Endothelial cell of umbilical vein (primary cell): ENCODE results near the gene TANGO6. TPM values are rescaled to one million over a fixed set of nuclear protein-coding genes. Genes with fewer than 3 reads are reported as not detected.

Experiments used
- BruUV-seq: library from RNA; stranded (reverse); fragments of 400-500 nt; replicated peaks from 2 replicates; lab custom pipeline; 2021; lab: Mats Ljungman, UMichigan
- CTCF ChIA-PET: fragments of 300-600, 350-600 bp; sonication (Branson Sonifier 250); formaldehyde crosslinking; loops from one replicate; lab custom pipeline; 2021; ENCODE audit warnings: antibody characterized with exemption, inconsistent platforms; lab: Charles Lee
- POLR2A ChIA-PET: fragments of 300-600, 350-600 bp; sonication (Branson Sonifier 250); formaldehyde crosslinking; loops from one replicate; lab custom pipeline; 2021; ENCODE audit warnings: antibody characterized with exemption, inconsistent platforms; lab: Charles Lee
- DNase-seq: peaks from one replicate; pipeline ENCODE4 v3.0.0-alpha.2; 2011; ENCODE audit warnings: low read depth, low spot score
- FAIRE-seq: peaks from 2 replicates; lab custom pipeline; 2011; peaks lifted over from hg19 to GRCh38; lab: Jason Lieb, UNC
- H2AFZ ChIP-seq: 2 replicates; pipeline ENCODE4 v1.6.0; 2012; ENCODE audit warnings: low read depth, low read length, control low read depth, inconsistent platforms
- H3K27ac ChIP-seq: 2 replicates; pipeline ENCODE4 v1.5.1; 2011; ENCODE audit warnings: low read depth, mild to moderate bottlenecking, control low read depth, low read length, moderate library complexity; ENCODE audit not compliant: insufficient read depth
- H3K27me3 ChIP-seq, 2 experiments: 2 replicates each; pipeline versions ENCODE4 v1.6.0 to v1.6.1; 2011; ENCODE audit warnings: low read length in 2 of 2, mixed read lengths in 1 of 2; ENCODE audit not compliant: control insufficient read depth in 2 of 2, insufficient read depth in 2 of 2
- H3K36me3 ChIP-seq, 2 experiments: 2 replicates in 1 of 2; 3 replicates in 1 of 2; pipeline ENCODE4 v1.5.1; 2011; ENCODE audit warnings: low read length in 2 of 2, mild to moderate bottlenecking in 1 of 2, moderate library complexity in 1 of 2; ENCODE audit not compliant: control insufficient read depth in 2 of 2, insufficient read depth in 2 of 2; ENCODE audit errors: extremely low read depth in 1 of 2
- H3K4me1 ChIP-seq: 3 replicates; pipeline ENCODE4 v1.5.1; 2011; ENCODE audit warnings: mild to moderate bottlenecking, low read length; ENCODE audit not compliant: control insufficient read depth, insufficient read depth; ENCODE audit errors: extremely low read depth
- H3K4me2 ChIP-seq: 2 replicates; pipeline ENCODE4 v1.6.1; 2011; ENCODE audit warnings: low read length, control low read depth, mixed read lengths; ENCODE audit not compliant: insufficient read depth
- H3K4me3 ChIP-seq, 3 experiments: fragments of 200-600 bp in 1 of 3; sonication (generic), shearing (Covaris generic) in 1 of 3; replicated peaks in 1 of 3; 2 replicates each; pipeline ENCODE4 v1.5.1; 2011 to 2016; ENCODE audit warnings: control low read depth in 3 of 3, low read length in 3 of 3, mild to moderate bottlenecking in 2 of 3, inconsistent platforms in 1 of 3, low read depth in 1 of 3, moderate library complexity in 1 of 3; ENCODE audit not compliant: insufficient read depth in 1 of 3
- H3K79me2 ChIP-seq: 2 replicates; pipeline ENCODE4 v1.6.0; 2012; ENCODE audit warnings: low read length, inconsistent platforms; ENCODE audit not compliant: control insufficient read depth, insufficient read depth
- H3K9ac ChIP-seq: replicated peaks from 2 replicates; pipeline ENCODE3; 2011; ENCODE audit warnings: low read length, control low read depth; ENCODE audit not compliant: insufficient read depth; ENCODE audit errors: extremely low read depth
- H3K9me1 ChIP-seq: replicated peaks from 3 replicates; pipeline ENCODE4 v1.6.0; 2011; ENCODE audit warnings: mild to moderate bottlenecking, low read length; ENCODE audit not compliant: control insufficient read depth, insufficient read depth; ENCODE audit errors: extremely low read depth
- H3K9me3 ChIP-seq: replicated peaks from 2 replicates; pipeline ENCODE4 v1.5.1; 2012; ENCODE audit warnings: low read length, inconsistent platforms; ENCODE audit not compliant: control insufficient read depth, insufficient read depth
- H4K20me1 ChIP-seq: replicated peaks from 2 replicates; pipeline ENCODE3; 2011; ENCODE audit warnings: mild to moderate bottlenecking, low read length; ENCODE audit not compliant: control insufficient read depth, insufficient read depth; ENCODE audit errors: extremely low read depth
- GATA2 ChIP-seq: IDR thresholded peaks from 2 replicates; pipeline ENCODE4 v1.7.0; 2011; ENCODE audit warnings: low read depth, mild to moderate bottlenecking, moderate library complexity, mixed read lengths, low read length; ENCODE audit not compliant: insufficient read length, insufficient read depth
- JUN ChIP-seq: IDR thresholded peaks from 2 replicates; pipeline ENCODE4 v1.6.1; 2011; ENCODE audit warnings: borderline replicate concordance, low read depth; ENCODE audit not compliant: insufficient read length, insufficient read depth
- POLR2A ChIP-seq: IDR thresholded peaks from 2 replicates; pipeline ENCODE4 v1.6.1; 2012; ENCODE audit warnings: low read depth, mild to moderate bottlenecking, control low read depth, low read length
- POLR2AphosphoS5 ChIP-seq: IDR thresholded peaks from 2 replicates; pipeline ENCODE4 v1.6.1; 2012; ENCODE audit warnings: low read depth, mild to moderate bottlenecking, control low read depth, low read length, moderate library complexity; ENCODE audit not compliant: insufficient read depth
- dilution Hi-C: fragments of 300-500 bp; cut with MboI; formaldehyde crosslinking; loops from one replicate; pipeline ENCODE4 v1.15.0; 2019; ENCODE audit warnings: low sequenced_read_pairs; ENCODE audit not compliant: extremely low pct_ligation_motif_present
- intact Hi-C: fragments of 100-400 bp; cut with micrococcal nuclease; formaldehyde crosslinking; loops from one replicate; pipeline ENCODE4 v1.10.0; 2022
- polyA plus RNA-seq, 4 experiments: library from polyadenylated mRNA; depleted of rRNA in 3 of 4; stranded (reverse) in 3 of 4; unstranded in 1 of 4; fragments of >200 nt; gene quantifications; 2 replicates each; pipeline versions ENCODE4 v1.2.1 to v1.2.3, GENCODE V29; 2011 to 2012; ENCODE audit warnings: missing spikeins in 1 of 4
- total RNA-seq: library from RNA; stranded (reverse); gene quantifications from 2 replicates; pipeline ENCODE4 v1.2.3, GENCODE V29; 2021
- TF ChIP-seq, protein P1 (sequence below), 2 donors: IDR thresholded peaks; 1 replicate in 1 of 2; 2 replicates in 1 of 2; pipeline ENCODE4 v1.5.1; 2011; ENCODE audit warnings: low read length in 2 of 2, mild to moderate bottlenecking in 2 of 2, moderate library complexity in 2 of 2, control low read depth in 1 of 2, inconsistent platforms in 1 of 2, low read depth in 1 of 2; ENCODE audit not compliant: insufficient read depth in 1 of 2; ENCODE audit errors: extremely low read depth in 1 of 2
- TF ChIP-seq, protein P2 (sequence below): IDR thresholded peaks from 2 replicates; pipeline ENCODE4 v1.6.1; 2011; ENCODE audit not compliant: insufficient read depth, insufficient read length

TANGO6 gene
- total and polyA plus RNA-seq, 2 donors (not counting 3 experiments of a cell fraction or from before 2014, with no cell fraction given) = 6.7 to 21.2 TPM

DNA sequence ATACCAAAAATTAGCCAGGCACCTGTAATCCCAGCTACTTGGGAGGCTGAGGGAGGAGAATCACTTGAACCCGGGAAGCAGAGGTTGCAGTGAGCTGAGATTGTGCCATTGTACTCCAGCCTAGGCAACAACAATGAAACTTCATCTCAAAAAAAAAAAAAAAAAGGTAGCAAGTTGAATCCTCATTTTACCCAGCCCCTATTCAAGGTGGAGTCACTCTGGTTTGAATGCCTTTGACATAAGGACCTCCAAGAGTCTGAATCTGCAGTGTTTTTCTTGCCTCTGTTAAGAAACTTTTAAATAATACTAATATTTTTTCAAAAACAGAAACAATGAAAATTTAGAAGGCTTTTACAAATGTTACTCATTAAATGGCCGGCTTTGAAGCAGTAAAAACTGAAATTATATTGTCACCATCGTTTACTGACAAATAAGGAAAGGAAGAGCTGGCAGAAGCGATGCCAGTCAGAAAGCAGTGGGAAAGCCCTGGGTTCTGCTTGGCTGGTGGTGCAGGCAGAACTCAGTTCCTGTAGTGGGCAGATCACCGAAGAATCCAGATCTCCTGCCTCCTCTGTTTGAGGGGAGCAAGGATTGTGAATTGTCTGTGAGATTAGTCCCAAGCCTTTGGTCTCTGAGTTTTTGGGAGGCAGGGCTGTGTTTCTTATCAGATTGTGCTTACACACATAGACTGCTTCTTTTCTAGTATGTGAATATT is 162.5 kb downstream of the TANGO6 start:
- TF ChIP-seq JUN (no peak), POLR2AphosphoS5 (no peak), GATA2 (no peak), POLR2A (no peak)
- TF ChIP-seq, protein P1, sequence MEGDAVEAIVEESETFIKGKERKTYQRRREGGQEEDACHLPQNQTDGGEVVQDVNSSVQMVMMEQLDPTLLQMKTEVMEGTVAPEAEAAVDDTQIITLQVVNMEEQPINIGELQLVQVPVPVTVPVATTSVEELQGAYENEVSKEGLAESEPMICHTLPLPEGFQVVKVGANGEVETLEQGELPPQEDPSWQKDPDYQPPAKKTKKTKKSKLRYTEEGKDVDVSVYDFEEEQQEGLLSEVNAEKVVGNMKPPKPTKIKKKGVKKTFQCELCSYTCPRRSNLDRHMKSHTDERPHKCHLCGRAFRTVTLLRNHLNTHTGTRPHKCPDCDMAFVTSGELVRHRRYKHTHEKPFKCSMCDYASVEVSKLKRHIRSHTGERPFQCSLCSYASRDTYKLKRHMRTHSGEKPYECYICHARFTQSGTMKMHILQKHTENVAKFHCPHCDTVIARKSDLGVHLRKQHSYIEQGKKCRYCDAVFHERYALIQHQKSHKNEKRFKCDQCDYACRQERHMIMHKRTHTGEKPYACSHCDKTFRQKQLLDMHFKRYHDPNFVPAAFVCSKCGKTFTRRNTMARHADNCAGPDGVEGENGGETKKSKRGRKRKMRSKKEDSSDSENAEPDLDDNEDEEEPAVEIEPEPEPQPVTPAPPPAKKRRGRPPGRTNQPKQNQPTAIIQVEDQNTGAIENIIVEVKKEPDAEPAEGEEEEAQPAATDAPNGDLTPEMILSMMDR (IDR thresholded peaks at IDR 0.05; ENCODE audit: extremely low read depth in 1 of 2, insufficient read depth in 1 of 2, low read depth in 1 of 2, low read length in 2 of 2) = no peak
- TF ChIP-seq, protein P2, sequence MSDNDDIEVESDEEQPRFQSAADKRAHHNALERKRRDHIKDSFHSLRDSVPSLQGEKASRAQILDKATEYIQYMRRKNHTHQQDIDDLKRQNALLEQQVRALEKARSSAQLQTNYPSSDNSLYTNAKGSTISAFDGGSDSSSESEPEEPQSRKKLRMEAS = no peak
- H3K79me2 ChIP-seq = no peaks in the 10 kb centered on the region
- no peak overlapping the region for H3K4me3 ChIP-seq
- FAIRE-seq (no peak), DNase-seq (no peak)
- no peak overlapping the region for H2AFZ ChIP-seq
- H3K27me3 ChIP-seq = no peaks in the 10 kb centered on the region
- H4K20me1 ChIP-seq = no peaks in the 10 kb centered on the region
- POLR2A ChIA-PET = no interaction called here
- no peaks in the 10 kb centered on the region for H3K36me3 ChIP-seq
- no TSS peak for BruUV-seq
- H3K27ac ChIP-seq = no peak overlapping the region
- H3K9me3 ChIP-seq = peaks cover 2% of the 10 kb centered on the region
- no peaks in the 10 kb centered on the region for H3K9me1 ChIP-seq
- H3K4me1 ChIP-seq = no peaks in the 10 kb centered on the region
- intact Hi-C loops (no loop called here), dilution Hi-C loops (no loop called here)
- H3K9ac ChIP-seq = no peak overlapping the region
- CTCF ChIA-PET = no interaction called here
- no peak overlapping the region for H3K4me2 ChIP-seq
